Esophagus muscularis mucosa (tissue), 4 donors: ENCODE data around the gene LEP. TPM values are rescaled to one million over a fixed set of nuclear protein-coding genes. Genes with fewer than 3 reads are reported as not detected.

Source experiments
- DNase-seq: peaks from one replicate; pipeline ENCODE4 v3.0.0-alpha.2; 2017; ENCODE audit errors: extremely low spot score
- H3K27ac ChIP-seq, 4 donors: fragments of 200-600 bp; sonication (generic); replicated peaks in 1 of 4; 1 replicate in 3 of 4; 2 replicates in 1 of 4; pipeline ENCODE4 v1.5.1; 2016 to 2019; ENCODE audit warnings: mild to moderate bottlenecking in 1 of 4
- H3K27me3 ChIP-seq, 4 donors: fragments of 200-600 bp; sonication (generic); one replicate each; pipeline versions ENCODE4 v1.5.1 to v1.6.0; 2016 to 2019
- H3K36me3 ChIP-seq, 4 donors: fragments of 200-600 bp; sonication (generic); one replicate each; pipeline ENCODE4 v1.5.1; 2016 to 2019
- H3K4me1 ChIP-seq, 4 donors: fragments of 200-600 bp; sonication (generic); one replicate each; pipeline ENCODE4 v1.5.1; 2016 to 2019
- H3K4me3 ChIP-seq, 4 donors: fragments of 200-600 bp; sonication (generic); 1 replicate in 2 of 4; 2 replicates in 2 of 4; pipeline ENCODE4 v1.5.1; 2016 to 2019; ENCODE audit warnings: mild to moderate bottlenecking in 4 of 4, moderate library complexity in 1 of 4
- H3K9me3 ChIP-seq, 4 donors: fragments of 200-600 bp; sonication (generic); 1 replicate in 3 of 4; 2 replicates in 1 of 4; pipeline ENCODE4 v1.5.1; 2016 to 2019
- EP300 ChIP-seq: sonication (generic); formaldehyde crosslinking; IDR thresholded peaks from one replicate; pipeline ENCODE4 v1.6.1; 2017; ENCODE audit warnings: antibody characterized with exemption
- POLR2A ChIP-seq: fragments of 450-650 bp; IDR thresholded peaks from one replicate; pipeline ENCODE4 v1.6.1; 2017; ENCODE audit warnings: antibody characterized with exemption, moderate library complexity, mild to moderate bottlenecking, low read depth
- POLR2AphosphoS5 ChIP-seq, 2 donors: sonication (generic); formaldehyde crosslinking; IDR thresholded peaks; one replicate each; pipeline ENCODE4 v1.6.1; 2017; ENCODE audit warnings: antibody characterized with exemption in 2 of 2
- WGBS: methylation state at CpG from one replicate; pipeline ENCODE4 v1.1.5; 2018; 5-methylcytosine and 5-hydroxymethylcytosine counted together
- intact Hi-C: fragments of 100-400 bp; cut with DNase I; formaldehyde crosslinking; loops from one replicate; pipeline ENCODE4 v1.15.1; 2023
- total RNA-seq, 4 donors: library from RNA; depleted of rRNA; stranded (reverse); fragments of >200 nt; gene quantifications; one replicate each; pipeline versions ENCODE4 v1.1.0 to v1.2.1, GENCODE V29; 2016
- TF ChIP-seq, protein P1 (sequence below), 3 experiments: fragments of 200-600 bp in 2 of 3; fragments of 450-650 bp in 1 of 3; sonication (generic) in 2 of 3; IDR thresholded peaks; one replicate each; pipeline ENCODE4 v1.5.1; 2017 to 2019; ENCODE audit warnings: antibody characterized with exemption in 3 of 3, mild to moderate bottlenecking in 2 of 3, moderate library complexity in 1 of 3

LEP gene
- total RNA-seq, 4 donors from 2014 or later: not detected

GRCh38 chr7:128203710-128204214 is 37.3 kb upstream of the LEP start:
- no peak for DNase-seq
- H3K27me3 ChIP-seq: peaks cover 0 to 91% (median 19%) of the 10 kb centered on the region in 4 donors

GRCh38 chr7:128204455-128204854 is 36.6 kb upstream of the LEP start:
- Histone ChIP-seq H3K36me3 (no peaks in the 10 kb centered on the region), H3K27ac (no peak overlapping the region), H3K27me3 (peaks cover 0 to 96% (median 19%) of the 10 kb centered on the region in 4 donors), H3K9me3 (no peaks in the 10 kb centered on the region), H3K4me3 (no peak overlapping the region), H3K4me1 (peaks cover 7 to 17% (median 13%) of the 10 kb centered on the region in 4 donors)
- intact Hi-C loops: no loop called here
- TF ChIP-seq POLR2AphosphoS5 (IDR thresholded peaks at IDR 0.05) (no peak), EP300 (no peak), POLR2A (no peak)
- TF ChIP-seq, protein P1, sequence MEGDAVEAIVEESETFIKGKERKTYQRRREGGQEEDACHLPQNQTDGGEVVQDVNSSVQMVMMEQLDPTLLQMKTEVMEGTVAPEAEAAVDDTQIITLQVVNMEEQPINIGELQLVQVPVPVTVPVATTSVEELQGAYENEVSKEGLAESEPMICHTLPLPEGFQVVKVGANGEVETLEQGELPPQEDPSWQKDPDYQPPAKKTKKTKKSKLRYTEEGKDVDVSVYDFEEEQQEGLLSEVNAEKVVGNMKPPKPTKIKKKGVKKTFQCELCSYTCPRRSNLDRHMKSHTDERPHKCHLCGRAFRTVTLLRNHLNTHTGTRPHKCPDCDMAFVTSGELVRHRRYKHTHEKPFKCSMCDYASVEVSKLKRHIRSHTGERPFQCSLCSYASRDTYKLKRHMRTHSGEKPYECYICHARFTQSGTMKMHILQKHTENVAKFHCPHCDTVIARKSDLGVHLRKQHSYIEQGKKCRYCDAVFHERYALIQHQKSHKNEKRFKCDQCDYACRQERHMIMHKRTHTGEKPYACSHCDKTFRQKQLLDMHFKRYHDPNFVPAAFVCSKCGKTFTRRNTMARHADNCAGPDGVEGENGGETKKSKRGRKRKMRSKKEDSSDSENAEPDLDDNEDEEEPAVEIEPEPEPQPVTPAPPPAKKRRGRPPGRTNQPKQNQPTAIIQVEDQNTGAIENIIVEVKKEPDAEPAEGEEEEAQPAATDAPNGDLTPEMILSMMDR (IDR thresholded peaks at IDR 0.05): no peak
- WGBS: 83% methylated on average over 5 of the region's 5 CpGs
- DNase-seq: no peak

More at GRCh38 chr7:128203710-128204214, 37.3 kb upstream of the LEP start:
- intact Hi-C loops: no loop called here
- TF ChIP-seq POLR2A (no peak), POLR2AphosphoS5 (IDR thresholded peaks at IDR 0.05) (no peak), EP300 (no peak)
- TF ChIP-seq, protein P1 (IDR thresholded peaks at IDR 0.05): no peak
- Histone ChIP-seq H3K4me1 (peaks cover 7 to 11% (median 11%) of the 10 kb centered on the region in 4 donors), H3K4me3 (no peak overlapping the region), H3K27ac (no peak overlapping the region), H3K9me3 (no peaks in the 10 kb centered on the region), H3K36me3 (no peaks in the 10 kb centered on the region)
- WGBS: 59% methylated on average over 8 of the region's 8 CpGs

GRCh38 chr7:128205068-128205467 is 36.0 kb upstream of the LEP start:
- TF ChIP-seq POLR2A (no peak), EP300 (no peak), POLR2AphosphoS5 (IDR thresholded peaks at IDR 0.05) (no peak)
- TF ChIP-seq, protein P1 (IDR thresholded peaks at IDR 0.05): no peak
- intact Hi-C loops: no loop called here
- no peak overlapping the region for H3K4me3 ChIP-seq
- peaks cover 7 to 23% (median 16%) of the 10 kb centered on the region in 4 donors for H3K4me1 ChIP-seq
- no peaks in the 10 kb centered on the region for H3K9me3 ChIP-seq
- DNase-seq: no peak
- no peak overlapping the region for H3K27ac ChIP-seq
- no peaks in the 10 kb centered on the region for H3K36me3 ChIP-seq
- H3K27me3 ChIP-seq: peaks cover 0 to 97% (median 19%) of the 10 kb centered on the region in 4 donors
- WGBS: 96% methylated on average over 4 of the region's 4 CpGs

DNA sequence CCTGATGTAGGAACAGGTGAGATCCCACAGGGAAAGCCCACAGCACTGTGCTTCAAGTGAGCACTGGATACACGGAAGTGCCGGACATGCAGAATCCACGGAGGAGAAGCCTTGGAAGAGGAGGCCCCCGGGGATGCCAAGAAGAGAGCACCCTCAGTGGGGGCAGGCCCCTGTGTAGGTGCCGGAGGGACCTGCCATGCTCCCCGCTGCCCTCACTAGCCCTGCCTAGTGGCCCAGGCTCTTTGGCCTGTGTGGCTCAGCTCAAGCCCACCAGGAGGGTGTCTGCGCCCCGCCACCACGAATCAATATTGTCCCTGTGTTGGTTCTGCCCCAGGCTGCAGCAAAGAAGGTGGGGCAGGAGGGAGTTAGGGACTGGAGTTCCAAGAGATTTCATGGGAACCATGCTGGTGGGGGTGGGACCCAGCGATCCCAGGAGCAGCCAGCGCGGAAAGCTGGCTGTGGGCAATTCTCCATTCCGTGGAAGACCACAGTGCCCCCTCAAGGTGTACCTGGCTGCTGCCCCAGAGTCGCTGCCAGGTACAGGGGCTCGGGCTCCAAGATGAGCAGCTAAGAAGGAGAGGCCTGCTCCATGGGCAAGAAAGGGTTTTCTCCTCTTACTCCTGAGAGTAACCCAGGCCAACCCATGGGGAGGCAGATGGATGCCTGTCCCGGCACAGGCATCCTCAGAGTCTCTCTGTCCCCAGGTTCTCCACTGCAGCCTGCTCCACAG is 34.9 kb upstream of the LEP start:
- intact Hi-C loops: no loop called here
- no peak for TF ChIP-seq POLR2A
- TF ChIP-seq POLR2AphosphoS5 (IDR thresholded peaks at IDR 0.05): no peak
- TF ChIP-seq, protein P1 (IDR thresholded peaks at IDR 0.05): no peak
- no peak for TF ChIP-seq EP300
- Histone ChIP-seq H3K9me3 (no peaks in the 10 kb centered on the region), H3K4me3 (no peak overlapping the region), H3K27me3 (peaks cover 0 to 97% (median 16%) of the 10 kb centered on the region in 4 donors), H3K27ac (no peak overlapping the region), H3K4me1 (peaks cover 5 to 21% (median 13%) of the 10 kb centered on the region in 4 donors), H3K36me3 (no peaks in the 10 kb centered on the region)
- WGBS: 94% methylated on average over 6 of the region's 16 CpGs
- no peak for DNase-seq
